Lung microvascular endothelial cell (primary cell): ENCODE results near the gene IFT80. TPM values are rescaled to one million over a fixed set of nuclear protein-coding genes. Genes with fewer than 3 reads are reported as not detected.
A peak's percentile ranks its signal among the peaks of the same experiment; 100 is the strongest.
"Not testable (repeated sequence)": the region's sequence is repeated elsewhere in the genome, so short reads cannot be mapped to it uniquely, and the experiment has no call there.

Source experiments
- DNase-seq, 2 donors: peaks; one replicate each; pipeline versions ENCODE4 v3.0.0 to v3.0.0-alpha.2; 2010; ENCODE audit warnings: low read depth in 2 of 2
- total RNA-seq: library from RNA; depleted of rRNA; stranded (reverse); fragments of >200 nt; gene quantifications from 2 replicates; pipeline ENCODE4 v1.2.1, GENCODE V29; 2014

Gene IFT80
- total RNA-seq, 1 donor from 2014 or later: 15.7 TPM

GRCh38 chr3:160278210-160278609 is 120.8 kb downstream of the IFT80 start:
- no peak for DNase-seq

GRCh38 chr3:160265088-160265487 is 133.9 kb downstream of the IFT80 start:
- DNase-seq: no peak

- DNase-seq: no peak
These were observed 138.3 kb downstream of the IFT80 start for GRCh38 chr3:160260587-160261270.

- no peak for DNase-seq
These were observed 139.4 kb downstream of the IFT80 start for GRCh38 chr3:160259589-160259988.

GRCh38 chr3:160257606-160258005 is 141.4 kb downstream of the IFT80 start:
- peak; percentile 13 to 39 for DNase-seq

- no peak for DNase-seq
These were observed 145.7 kb downstream of the IFT80 start for GRCh38 chr3:160253298-160253697.

GRCh38 chr3:160247766-160248165 is 151.3 kb downstream of the IFT80 start:
- DNase-seq: no peak

GRCh38 chr3:160245261-160245800 is 153.7 kb downstream of the IFT80 start:
- no peak for DNase-seq

- not testable (repeated sequence) for DNase-seq
These were observed 158.3 kb downstream of the IFT80 start for GRCh38 chr3:160240719-160241118.

- no peak for DNase-seq
These were observed 167.0 kb downstream of the IFT80 start for GRCh38 chr3:160232014-160232413.

- no peak for DNase-seq
These were observed 171.6 kb downstream of the IFT80 start for GRCh38 chr3:160227419-160227818.

- DNase-seq: peak in 1 of 2 donors; percentile 26
These were observed 172.8 kb downstream of the IFT80 start for GRCh38 chr3:160226026-160226907.

- DNase-seq: peak; percentile 47 to 69
These were observed 173.6 kb downstream of the IFT80 start, which contains the start of gene C3orf80 for GRCh38 chr3:160225176-160226025. C3orf80 (plus strand) TSS chr3:160225422; CDS start chr3:160225636, 214 bp downstream.

- no peak for DNase-seq
These were observed 174.2 kb downstream of the IFT80 start for GRCh38 chr3:160224811-160225175.

- no peak for DNase-seq
These were observed 174.8 kb downstream of the IFT80 start for GRCh38 chr3:160224256-160224655.

- DNase-seq: peak in 1 of 2 donors; percentile 6
These were observed 178.0 kb downstream of the IFT80 start for GRCh38 chr3:160221019-160221418.

GRCh38 chr3:160220038-160220437 is 179.0 kb downstream of the IFT80 start:
- DNase-seq: no peak

- DNase-seq: no peak
These were observed 180.9 kb downstream of the IFT80 start for GRCh38 chr3:160218136-160218535.

GRCh38 chr3:160217675-160218074 is 181.3 kb downstream of the IFT80 start:
- DNase-seq: no peak

- peak in 1 of 2 donors; percentile 8 for DNase-seq
These were observed 185.8 kb downstream of the IFT80 start for GRCh38 chr3:160213191-160213590.

GRCh38 chr3:160210799-160211221 is 188.2 kb downstream of the IFT80 start:
- peak; percentile 40 to 46 for DNase-seq
